Measurements from ENCODE around the gene RABEP2. TPM values are rescaled to one million over a fixed set of nuclear protein-coding genes. Genes with fewer than 3 reads are reported as not detected.

The RABEP2 gene
- polyA plus RNA-seq, 1 donor (not counting 4 experiments of a cell fraction or from before 2014, with no cell fraction given), result 8.7 TPM

GRCh38 chr16:28958836-28959235 is 33.8 kb upstream of the RABEP2 start:
- H3K4me2 ChIP-seq (ENCODE audit: control insufficient read depth, extremely low read depth, insufficient read depth, low read depth, low read length), result no peak overlapping the region
- H3K36me3 ChIP-seq (ENCODE audit: control insufficient read depth in 2 of 2, extremely low read depth in 1 of 2, insufficient read depth in 2 of 2, low read length in 2 of 2), result peaks cover 43 to 44% of the 10 kb centered on the region in 2 experiments
- no peak overlapping the region for H2AFZ ChIP-seq (ENCODE audit: control insufficient read depth, low read length)
- no peak for TF ChIP-seq EZH2 (IDR thresholded peaks at IDR 0.05; ENCODE audit: low read length)
- TF ChIP-seq, protein P1, sequence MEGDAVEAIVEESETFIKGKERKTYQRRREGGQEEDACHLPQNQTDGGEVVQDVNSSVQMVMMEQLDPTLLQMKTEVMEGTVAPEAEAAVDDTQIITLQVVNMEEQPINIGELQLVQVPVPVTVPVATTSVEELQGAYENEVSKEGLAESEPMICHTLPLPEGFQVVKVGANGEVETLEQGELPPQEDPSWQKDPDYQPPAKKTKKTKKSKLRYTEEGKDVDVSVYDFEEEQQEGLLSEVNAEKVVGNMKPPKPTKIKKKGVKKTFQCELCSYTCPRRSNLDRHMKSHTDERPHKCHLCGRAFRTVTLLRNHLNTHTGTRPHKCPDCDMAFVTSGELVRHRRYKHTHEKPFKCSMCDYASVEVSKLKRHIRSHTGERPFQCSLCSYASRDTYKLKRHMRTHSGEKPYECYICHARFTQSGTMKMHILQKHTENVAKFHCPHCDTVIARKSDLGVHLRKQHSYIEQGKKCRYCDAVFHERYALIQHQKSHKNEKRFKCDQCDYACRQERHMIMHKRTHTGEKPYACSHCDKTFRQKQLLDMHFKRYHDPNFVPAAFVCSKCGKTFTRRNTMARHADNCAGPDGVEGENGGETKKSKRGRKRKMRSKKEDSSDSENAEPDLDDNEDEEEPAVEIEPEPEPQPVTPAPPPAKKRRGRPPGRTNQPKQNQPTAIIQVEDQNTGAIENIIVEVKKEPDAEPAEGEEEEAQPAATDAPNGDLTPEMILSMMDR (optimal IDR thresholded peaks at IDR 0.05 in 1 of 3, IDR thresholded peaks at IDR 0.05 in 1 of 3, conservative IDR thresholded peaks at IDR 0.05 in 1 of 3; ENCODE audit: extremely low read depth in 1 of 3, insufficient read depth in 2 of 3, low read length in 3 of 3), result no peak
- no peaks in the 10 kb centered on the region for H3K9me1 ChIP-seq (ENCODE audit: control insufficient read depth, extremely low read depth, insufficient read depth, low read length)
- no peaks in the 10 kb centered on the region for H3K4me1 ChIP-seq (ENCODE audit: control insufficient read depth, extremely low read depth, insufficient read depth, low read length)
- H3K9ac ChIP-seq (ENCODE audit: control insufficient read depth, extremely low read depth, insufficient read depth, low read length), result no peak overlapping the region
- H4K20me1 ChIP-seq (ENCODE audit: control insufficient read depth, extremely low read depth, insufficient read depth, low read length), result no peaks in the 10 kb centered on the region
- FAIRE-seq, result no peak
- no peaks in the 10 kb centered on the region for H3K9me3 ChIP-seq (ENCODE audit: control insufficient read depth, low read depth, low read length)
- H3K27ac ChIP-seq (ENCODE audit: control insufficient read depth, insufficient read depth, low read length), result no peak overlapping the region
- no peak overlapping the region for H3K4me3 ChIP-seq (ENCODE audit: control insufficient read depth in 2 of 3, extremely low read depth in 1 of 3, insufficient read depth in 2 of 3, low read depth in 1 of 3, low read length in 3 of 3)
- H3K27me3 ChIP-seq (ENCODE audit: control insufficient read depth, extremely low read depth, insufficient read depth, low read length), result no peaks in the 10 kb centered on the region
- dilution Hi-C loops (cut with MboI; ENCODE audit: extremely low pct_ligation_motif_present, low sequenced_read_pairs), result no loop called here
- peaks cover 4% of the 10 kb centered on the region for H3K79me2 ChIP-seq (ENCODE audit: control insufficient read depth, insufficient read depth, low read length)
- DNase-seq (ENCODE audit: low read depth, low spot score), result no peak

GRCh38 chr16:28958216-28958615 is 33.2 kb upstream of the RABEP2 start:
- Histone ChIP-seq H3K9me1 (ENCODE audit: control insufficient read depth, extremely low read depth, insufficient read depth, low read length) (no peaks in the 10 kb centered on the region), H3K27me3 (ENCODE audit: control insufficient read depth, extremely low read depth, insufficient read depth, low read length) (no peaks in the 10 kb centered on the region), H3K27ac (ENCODE audit: control insufficient read depth, insufficient read depth, low read length) (no peak overlapping the region), H3K4me2 (ENCODE audit: control insufficient read depth, extremely low read depth, insufficient read depth, low read depth, low read length) (no peak overlapping the region), H3K4me1 (ENCODE audit: control insufficient read depth, extremely low read depth, insufficient read depth, low read length) (no peaks in the 10 kb centered on the region), H2AFZ (ENCODE audit: control insufficient read depth, low read length) (no peak overlapping the region), H4K20me1 (ENCODE audit: control insufficient read depth, extremely low read depth, insufficient read depth, low read length) (no peaks in the 10 kb centered on the region), H3K9ac (ENCODE audit: control insufficient read depth, extremely low read depth, insufficient read depth, low read length) (no peak overlapping the region), H3K9me3 (ENCODE audit: control insufficient read depth, low read depth, low read length) (no peaks in the 10 kb centered on the region), H3K4me3 (ENCODE audit: control insufficient read depth in 2 of 3, extremely low read depth in 1 of 3, insufficient read depth in 2 of 3, low read depth in 1 of 3, low read length in 3 of 3) (no peak overlapping the region), H3K79me2 (ENCODE audit: control insufficient read depth, insufficient read depth, low read length) (peaks cover 9% of the 10 kb centered on the region), H3K36me3 (ENCODE audit: control insufficient read depth in 2 of 2, extremely low read depth in 1 of 2, insufficient read depth in 2 of 2, low read length in 2 of 2) (peaks cover 40 to 44% of the 10 kb centered on the region in 2 experiments)
- no peak for TF ChIP-seq EZH2 (IDR thresholded peaks at IDR 0.05; ENCODE audit: low read length)
- TF ChIP-seq, protein P1 (optimal IDR thresholded peaks at IDR 0.05 in 1 of 3, IDR thresholded peaks at IDR 0.05 in 1 of 3, conservative IDR thresholded peaks at IDR 0.05 in 1 of 3; ENCODE audit: extremely low read depth in 1 of 3, insufficient read depth in 2 of 3, low read length in 3 of 3), result no peak
- no peak for DNase-seq (ENCODE audit: low read depth, low spot score)
- dilution Hi-C loops (cut with MboI; ENCODE audit: extremely low pct_ligation_motif_present, low sequenced_read_pairs), result no loop called here
- no peak for FAIRE-seq
